SHP77 treated with DMSO at 0.1 percent for 48 hours (cell line): ENCODE results near the gene PRPF38A.

Source experiments
- DNase-seq: peaks from one replicate; lab custom pipeline; 2025; lab: John Stamatoyannopoulos, UW

Gene PRPF38A

DNA sequence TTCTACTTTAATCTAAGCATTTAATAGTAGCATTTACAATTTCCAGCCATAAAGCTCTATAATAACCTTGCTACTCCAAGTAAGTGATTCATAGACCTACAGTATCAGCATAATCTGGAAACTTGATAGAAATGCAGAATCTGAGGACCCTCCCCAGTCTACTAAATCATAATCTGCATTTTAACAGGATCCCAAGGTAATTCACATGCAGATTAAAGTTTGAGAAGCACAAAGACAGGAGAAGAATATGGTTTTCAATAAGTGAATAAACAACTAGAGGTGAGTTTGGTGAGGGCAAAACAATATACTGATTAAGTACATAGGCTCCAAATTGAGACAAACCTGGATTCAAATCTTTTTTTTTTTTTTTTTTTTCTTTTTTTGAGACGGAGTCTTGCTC lies 57.4 kb downstream of the PRPF38A start:
- no peak for DNase-seq

- DNase-seq, result no peak
These were observed 59.5 kb downstream of the PRPF38A start for GRCh38 chr1:52463891-52464290.

GRCh38 chr1:52469108-52469507 lies 64.7 kb downstream of the PRPF38A start:
- DNase-seq, result no peak
